Activated CD4-positive, alpha-beta T cell treated with anti-CD3 and anti-CD28 coated beads, Interleukin-10, Interleukin-2, amounts not matched to agents 100 ng/mL and 50 ng/mL, durations not matched to agents 16 hours and 8 hours (primary cell): ENCODE measurements around the gene RAB3IL1.

Experiments
- DNase-seq: peaks from one replicate; pipeline ENCODE4 v3.0.0-alpha.2; 2020

Gene RAB3IL1

DNA sequence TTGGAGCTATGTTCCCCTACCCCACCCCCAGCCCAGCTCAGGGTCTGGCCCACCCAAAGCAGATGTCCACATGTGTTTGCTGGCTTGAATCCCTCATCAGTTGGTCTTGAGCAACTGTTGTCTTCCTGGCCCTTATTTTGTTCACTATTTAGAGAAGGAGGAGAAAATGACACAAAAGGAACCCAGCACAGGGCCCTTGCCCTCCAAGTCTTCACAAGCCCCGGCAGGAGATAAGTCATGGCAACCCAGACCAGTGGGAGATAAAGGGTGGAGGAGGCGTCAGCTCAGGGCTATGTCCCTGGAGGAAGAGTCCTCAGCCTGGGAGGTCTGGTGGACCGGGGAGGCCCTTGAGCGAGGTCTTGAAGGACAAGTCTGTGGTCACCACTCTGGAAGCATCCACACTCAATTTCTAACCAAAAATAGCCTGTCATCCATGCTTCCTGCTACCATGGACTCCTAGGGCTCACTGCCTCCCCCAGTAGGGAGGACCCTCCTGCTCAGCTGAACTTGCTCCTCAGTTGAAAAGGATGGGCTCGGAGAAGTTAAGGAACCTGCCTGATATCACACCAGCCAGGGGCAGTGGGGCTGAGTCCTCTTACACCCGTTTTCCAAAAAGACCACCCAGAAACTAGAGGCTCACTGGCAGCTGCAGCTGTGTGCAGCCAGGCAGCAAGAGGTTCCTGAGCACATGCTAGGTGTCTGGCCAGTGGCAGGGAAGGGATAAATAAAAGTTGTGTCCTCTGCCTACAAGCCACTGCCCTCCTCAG is 1.8 kb upstream of the RAB3IL1 start:
- no peak for DNase-seq

DNA sequence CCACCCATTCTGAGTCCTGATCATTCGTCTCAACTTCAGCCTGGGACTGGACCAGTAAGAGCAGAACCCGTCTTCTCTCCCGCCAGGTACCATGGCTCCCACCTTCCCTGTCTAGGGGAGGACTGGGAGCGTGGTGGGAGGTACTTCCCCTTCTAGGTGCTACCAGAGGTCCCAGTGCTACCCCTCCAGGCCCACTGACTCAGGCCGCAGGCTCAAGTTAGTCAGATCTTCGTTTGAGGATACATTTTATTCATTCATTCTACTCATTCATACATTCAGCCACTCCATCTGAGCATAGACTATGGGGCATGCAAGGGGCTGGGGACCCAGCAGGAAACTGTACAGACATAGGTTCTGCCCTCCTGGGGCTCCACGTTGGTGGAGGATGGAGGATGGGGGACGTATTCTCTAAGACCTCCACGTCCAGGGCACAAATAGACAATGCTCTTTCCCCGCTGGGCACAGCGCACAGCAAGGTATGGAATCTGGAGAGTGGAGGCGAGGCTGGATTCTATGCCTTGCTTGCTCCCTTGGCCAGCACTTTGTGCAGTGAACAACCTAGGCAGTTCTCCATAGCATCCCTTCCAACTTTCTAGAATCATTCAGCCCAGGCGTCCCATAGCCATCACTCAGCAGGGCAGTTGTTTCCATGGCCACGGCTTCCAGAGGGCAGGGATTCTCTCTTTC is 1.0 kb upstream of the RAB3IL1 start:
- DNase-seq, result no peak

DNA sequence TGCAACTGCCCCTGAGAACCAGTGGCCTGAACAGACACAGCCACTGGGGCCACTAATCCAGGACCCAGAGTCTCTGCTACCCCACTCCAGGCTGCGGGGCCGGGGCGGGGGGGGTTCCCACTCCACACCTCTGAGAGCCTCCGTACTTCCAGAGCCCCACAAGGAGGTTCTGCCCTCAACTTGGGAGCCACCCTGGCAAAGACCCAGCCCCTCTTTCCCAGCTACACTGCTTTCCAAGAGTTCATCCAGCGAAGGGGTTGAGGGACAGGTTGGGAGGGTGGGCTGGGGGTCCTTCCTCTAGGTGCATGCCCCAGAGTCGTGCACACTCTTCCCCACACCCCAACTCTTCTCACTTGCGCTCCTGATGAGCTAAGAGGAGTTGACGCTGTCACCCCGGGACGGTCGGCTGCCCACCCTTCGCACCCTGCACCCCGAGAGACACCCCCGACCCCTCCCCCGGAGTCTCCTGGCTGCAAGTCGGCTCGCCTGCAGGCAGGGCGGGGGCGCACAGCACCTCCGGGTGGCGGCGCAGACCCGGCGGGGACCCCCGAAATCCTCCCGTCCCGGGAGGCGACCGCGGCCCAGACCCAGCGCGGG is 531 bp downstream of the RAB3IL1 start:
- no peak for DNase-seq

DNA sequence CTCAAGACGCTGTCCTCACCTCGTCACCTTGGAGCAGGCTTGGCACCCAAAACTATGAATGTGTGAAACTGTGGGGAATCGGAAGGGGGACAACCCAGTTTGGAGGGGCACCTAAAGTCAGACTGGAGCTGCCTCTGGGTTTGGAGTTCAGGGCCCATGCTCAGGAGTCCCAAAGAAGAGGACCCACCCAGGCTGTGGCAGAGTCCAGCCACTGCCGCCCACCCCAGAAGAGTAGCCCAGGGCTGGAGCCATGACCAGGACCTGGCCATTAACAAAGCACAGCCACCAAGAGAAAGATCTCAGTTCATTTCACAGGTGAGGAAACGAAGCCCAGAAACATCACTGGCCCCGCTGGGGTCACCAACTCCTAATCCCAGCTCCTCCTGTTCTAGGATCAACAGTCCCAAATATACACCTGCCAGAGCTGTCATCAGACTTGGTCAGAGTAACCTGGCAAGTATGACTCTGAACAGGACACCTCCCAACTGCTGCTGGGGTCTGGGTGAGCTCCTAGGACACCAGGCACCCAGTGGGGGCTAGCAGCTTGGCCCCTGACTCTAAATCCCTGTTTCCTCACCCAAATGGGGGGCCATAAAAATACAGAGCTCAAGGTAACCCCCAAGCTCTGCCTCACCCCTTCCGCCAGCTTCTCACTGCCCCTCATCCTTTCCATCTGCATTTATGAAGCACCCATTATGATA is 2.7 kb downstream of the RAB3IL1 start:
- DNase-seq, result no peak

DNA sequence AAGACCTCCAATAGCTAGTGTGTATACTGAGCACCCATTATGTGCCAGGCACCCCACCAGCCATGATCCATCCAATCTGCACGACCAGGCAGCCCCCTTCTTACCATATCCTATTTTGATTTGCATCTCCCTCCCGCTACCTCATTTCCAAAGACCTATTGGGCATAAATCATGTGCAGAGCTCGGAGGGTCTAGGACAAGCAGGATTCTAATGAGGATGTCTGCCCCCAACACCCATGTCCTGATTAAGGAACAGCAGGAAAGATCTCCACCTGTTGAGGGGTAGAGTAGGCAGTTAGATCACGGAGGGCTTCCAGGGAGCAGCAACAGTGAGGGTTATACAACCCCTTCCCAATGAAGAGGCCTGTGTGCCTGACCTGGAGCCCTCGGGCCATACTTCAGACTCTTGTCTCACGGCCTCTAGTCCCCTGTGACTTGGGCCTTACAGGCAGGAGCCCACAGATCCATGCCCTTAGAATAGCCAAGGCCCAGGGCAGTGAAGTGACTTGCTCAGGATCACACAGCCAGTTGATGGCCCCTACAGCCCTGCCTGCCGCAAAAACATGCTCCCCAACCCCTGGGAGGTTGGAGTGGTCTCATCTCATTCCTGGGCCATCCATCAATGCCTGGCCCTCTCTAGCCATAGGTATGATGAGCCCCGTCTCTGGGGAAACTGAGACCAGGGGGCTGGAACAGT is 3.5 kb downstream of the RAB3IL1 start:
- no peak for DNase-seq

DNA sequence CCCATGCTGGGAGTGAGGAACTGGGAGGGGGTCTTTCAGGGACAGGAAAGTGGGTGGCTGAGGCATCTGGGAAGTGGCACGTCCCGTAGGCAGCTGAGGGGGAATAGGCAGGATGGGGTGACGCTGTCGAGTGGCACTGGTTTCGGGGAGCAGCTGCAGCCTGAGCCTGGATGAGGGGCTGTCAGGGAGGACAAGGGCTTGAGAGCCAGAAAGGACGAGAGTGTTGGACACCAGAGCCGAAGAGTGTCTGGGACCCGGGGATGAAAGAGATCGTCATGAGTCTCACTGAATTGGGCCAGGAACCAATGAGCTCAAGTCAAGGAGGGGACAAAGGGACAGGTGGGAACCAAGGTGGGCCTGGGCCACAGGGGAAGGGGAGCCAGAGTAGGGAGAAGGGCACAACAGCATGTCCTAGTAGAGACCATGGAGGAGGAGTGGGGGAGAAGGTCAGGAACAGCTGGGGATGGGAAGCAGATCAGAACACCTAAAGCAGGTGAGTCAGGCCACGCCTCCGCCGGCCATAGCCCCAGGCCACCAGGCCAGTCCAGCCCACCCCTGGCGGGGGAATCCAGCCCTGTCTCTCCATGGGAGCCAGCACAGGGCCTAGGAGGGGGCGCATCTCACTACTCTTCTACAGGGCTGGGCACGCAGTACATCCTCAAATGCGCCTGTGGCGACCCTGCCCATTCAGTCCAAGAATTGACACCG is 4.2 kb downstream of the RAB3IL1 start:
- DNase-seq, result no peak

DNA sequence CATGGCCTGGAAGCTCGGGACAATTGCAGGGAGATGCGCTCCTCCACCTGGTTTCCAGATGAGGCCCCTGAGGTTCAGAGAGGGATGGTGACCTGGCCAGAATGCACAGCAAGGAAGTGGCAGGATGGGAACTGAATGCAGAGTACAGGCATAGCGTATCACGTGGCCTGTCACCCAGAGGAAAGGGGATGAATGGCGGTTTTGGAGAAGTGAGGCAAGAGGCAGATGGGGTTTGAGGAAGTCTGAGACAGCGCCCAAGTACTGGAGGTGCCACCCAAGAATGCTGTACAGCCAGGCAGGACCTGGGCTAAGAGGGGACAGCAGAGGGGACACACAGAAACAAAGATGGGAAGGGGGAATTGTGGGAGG is 4.9 kb downstream of the RAB3IL1 start:
- DNase-seq, result no peak

DNA sequence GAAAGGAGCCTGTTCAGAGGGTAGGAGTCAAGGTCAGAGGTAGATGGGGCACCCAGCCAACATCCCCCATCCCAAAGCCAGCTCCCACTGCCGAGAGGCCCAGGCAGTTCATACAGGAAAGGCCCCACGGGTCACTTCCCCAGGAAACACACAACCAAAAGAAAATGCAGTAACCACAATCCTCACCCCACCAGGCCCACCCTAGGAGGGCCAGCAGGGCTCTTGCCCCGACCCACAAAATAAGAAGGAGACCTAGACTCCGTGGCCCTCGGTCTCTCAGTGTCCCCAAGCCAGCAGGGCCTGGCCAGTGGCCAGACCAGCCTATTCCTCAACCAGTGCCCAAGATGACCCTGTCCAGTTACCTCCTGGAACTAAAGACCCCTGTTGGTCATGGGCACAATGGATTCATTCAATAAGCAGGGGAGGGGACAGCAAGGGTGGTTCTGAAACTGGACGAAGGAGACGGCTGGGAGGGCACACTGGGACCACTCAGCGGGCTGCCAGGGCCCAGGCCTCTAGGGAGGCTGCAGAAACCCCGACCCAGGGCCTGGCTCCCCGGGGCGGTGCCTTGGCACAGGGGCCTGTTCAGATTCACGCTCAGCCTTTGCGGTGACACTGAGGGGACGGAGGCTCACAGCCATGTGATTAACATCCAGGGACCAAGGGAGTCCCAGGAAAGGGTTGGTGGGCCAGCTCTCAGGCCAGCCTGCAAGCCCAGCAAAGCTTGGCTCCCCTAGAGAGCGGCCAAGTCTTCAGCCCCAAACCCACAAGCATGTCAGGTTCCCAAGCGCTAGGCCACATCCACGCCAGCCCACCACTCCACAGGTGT is 5.5 kb downstream of the RAB3IL1 start:
- DNase-seq, result no peak

DNA sequence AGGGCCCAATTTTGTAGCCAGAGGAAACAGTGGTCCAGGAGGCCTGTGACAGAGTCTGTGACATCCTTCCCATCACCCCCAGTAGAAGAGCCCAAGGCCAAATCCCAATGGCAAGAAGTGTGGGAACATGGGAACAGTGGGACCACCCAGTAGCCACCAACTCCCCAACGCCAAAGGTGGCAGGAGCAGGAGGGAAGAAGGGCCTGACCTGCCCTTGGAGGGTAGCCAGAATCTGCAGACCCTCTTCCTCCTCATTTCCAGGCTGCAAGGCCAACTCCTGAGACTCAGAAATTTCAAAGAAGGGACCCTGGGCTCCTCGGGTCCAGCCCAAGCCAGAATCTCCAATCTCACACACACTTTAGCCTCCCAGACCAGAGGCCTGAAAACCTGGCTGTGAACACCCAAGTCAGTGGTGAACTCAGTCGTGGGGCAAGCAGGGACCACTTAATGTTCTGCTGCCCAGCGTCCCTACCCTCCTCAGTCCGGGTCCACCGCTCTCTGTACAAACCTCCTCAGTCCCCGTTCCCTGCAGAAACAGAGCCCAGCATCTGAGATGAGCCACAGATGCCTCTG is 6.2 kb downstream of the RAB3IL1 start:
- no peak for DNase-seq

DNA sequence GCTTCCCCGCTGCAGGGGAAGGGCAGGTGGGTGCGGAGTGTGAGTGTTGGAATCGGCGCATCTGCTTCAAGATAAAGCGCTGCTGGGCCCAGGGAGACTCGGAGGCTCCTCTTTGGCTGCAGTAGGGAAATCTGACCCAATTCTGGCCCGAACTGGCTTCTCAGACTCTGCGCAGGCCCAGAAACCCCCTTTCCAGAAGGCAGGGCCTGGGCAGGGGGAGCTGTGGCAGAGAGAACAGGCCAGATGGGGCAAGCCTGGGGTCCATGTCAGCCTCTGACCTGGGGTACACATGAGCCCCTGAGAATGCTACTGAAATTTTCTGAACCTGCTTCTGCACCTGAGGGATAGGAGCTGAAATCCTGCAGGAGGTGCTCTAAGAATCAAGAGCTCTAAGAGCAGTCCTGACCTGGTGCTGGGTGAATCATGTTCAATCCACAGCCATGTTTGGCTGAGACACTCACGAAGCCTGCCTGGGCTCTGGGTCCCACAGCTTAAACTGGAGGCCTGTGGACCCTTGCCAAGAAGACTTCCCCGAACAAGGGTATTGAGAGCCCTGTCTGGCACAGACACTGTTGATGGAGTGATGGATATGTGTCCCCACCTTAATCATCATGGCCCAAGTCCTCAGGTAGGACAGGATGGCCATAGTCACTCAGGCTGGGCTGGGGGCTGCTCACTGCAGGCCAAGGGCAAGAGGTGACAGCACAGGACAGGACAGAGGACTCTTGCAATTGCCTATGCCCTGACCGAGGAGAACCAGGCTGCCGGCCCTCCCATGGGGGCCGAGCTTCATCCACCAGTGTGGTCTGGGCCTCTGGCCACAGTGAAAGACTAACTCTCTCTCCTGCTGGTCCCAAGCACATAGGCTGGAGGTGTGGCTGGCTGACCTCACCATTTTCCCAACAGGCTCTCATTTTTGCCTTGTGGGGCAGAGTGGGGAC is 6.9 kb downstream of the RAB3IL1 start:
- DNase-seq, result no peak

DNA sequence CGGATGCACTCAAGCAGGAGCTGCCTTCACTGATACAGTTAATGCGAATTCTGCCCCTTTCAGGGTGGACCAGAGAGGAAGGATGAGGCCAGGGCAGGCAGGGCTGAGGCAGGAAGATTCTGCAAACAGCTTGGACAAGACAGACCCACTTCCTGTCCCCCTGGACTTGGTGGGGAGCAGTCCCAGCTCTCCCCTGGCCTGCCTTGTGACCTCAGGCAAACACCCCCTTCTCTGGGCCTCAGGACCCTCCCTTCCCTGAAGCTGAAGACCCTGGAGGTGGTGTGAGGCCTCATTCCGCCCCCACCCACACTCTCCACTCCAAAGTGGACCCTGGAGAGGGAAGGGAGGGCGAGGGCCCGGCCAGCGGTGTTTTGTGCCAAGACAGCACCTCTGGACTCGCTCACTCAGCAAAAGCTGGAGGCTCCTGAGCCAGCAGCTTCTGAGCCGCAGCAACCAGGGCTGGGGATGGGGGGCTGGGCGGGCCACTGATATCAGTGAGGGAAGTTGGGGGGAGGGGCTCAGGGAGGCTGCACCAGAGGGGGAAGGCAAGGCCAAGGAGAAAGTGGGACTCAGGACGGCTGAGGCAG is 8.5 kb downstream of the RAB3IL1 start:
- DNase-seq, result no peak

DNA sequence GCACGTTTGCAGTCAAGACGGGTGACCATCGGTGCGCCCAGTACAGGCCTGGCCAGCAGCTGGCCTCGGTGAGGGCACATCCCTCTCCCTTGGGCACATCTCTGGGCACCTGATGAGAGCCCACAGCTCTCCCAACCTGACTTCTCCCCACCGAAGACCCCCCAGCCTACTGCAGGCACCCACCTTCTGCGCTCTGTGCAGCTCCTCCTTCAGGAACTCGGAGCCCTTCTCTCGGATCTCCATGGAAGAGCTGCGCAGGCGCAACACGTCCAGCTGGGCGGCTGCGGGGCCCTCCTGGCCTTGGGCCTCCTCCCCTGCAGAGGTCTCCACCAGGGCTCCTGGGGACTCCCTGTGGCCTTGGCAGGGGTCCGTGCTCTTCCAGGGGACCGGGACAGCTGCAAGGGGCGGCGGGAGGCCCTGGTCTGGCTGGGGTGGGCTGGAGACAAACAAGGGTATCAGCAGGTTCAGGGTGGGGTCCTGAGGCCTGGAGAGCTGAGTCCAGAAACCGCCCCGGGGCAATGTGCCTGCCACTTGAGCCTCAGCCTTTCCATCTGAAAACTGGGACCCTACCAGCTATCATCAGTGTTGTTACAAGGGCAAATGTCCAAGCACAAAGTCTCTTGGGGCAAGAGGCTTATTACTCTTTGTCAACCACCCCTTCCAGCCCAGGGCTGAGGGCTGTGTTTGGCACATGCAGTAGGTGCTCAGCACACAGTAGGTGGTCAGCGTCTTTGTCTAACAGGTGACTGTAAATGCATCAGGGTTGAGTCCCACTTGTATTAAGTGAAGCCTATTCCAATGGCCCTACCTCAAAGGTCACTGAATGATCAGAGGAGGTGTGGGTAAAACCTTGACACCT is 9.3 kb downstream of the RAB3IL1 start:
- no peak for DNase-seq

DNA sequence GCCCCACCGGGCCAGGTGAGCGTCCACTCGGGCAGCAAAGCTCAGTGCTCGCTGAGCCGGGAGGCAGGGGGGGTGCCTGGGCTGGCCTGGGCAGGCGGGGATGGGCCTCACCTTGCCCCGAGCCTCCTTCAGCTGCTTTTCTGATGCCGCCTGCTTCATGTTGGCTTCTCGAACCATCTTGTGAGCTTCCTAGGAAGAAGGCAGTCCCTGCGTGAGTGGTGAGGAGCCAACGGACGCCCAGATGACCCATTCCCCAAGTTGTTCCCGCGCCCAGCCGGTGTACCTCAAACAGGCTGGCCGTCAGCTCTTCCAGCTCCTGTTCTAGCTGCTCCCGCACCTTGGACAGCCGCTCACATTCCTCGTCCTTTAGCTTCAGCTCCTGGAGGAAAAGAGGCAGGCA is 10.1 kb downstream of the RAB3IL1 start:
- no peak for DNase-seq

DNA sequence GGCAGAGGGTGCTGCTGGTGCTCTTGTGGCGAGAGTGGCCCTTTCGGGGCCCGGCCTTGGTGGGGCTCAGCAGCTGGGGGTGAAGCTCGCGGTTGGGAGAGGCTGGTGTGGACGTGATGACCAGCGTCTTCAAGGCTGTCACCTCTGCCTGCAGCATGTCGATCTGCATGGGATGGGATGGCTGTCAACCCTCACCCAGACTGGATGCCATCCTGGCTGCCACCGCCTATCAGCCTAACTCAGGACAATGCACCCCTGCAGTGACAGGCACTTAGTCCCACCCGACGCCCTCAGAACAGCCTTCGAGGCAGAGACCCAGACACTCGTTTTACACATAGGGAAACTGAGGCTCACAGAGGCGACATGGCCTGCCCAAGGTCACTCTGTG is 10.8 kb downstream of the RAB3IL1 start:
- no peak for DNase-seq

DNA sequence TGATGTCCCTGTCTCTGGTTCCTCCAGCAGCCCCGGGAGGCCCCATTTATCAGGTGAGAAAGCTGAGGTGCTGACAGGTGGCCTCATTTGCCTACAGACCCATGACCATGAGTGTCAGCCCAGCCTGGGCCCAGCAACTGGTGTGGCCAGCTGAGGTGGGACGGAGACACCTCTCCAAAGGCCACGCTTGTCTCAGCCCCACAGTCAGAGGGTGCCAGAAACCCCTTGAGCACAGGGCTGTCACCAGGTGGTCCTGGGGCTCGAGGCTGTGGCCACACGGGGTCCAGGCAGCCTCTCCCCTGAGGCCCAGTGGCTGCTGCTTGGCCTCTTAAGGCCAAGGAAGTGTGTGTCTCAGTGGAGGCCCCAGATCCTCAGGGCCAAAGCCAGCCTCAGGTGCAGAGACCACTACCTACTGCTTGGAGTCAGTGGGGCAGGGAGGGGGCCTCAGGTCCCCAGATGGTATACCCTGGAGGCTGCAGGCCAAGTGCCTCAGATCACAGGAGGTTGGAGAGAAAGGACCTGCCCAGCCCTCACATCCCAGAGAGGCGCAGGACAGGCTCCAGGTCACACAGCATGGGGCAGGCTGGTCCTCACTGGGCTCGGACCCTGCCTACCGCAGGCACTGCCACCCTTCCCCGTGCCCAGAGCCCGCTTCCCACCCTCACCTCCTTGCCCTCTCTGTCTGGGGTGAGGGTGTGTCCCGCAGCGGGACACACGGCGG is 11.4 kb downstream of the RAB3IL1 start:
- no peak for DNase-seq

DNA sequence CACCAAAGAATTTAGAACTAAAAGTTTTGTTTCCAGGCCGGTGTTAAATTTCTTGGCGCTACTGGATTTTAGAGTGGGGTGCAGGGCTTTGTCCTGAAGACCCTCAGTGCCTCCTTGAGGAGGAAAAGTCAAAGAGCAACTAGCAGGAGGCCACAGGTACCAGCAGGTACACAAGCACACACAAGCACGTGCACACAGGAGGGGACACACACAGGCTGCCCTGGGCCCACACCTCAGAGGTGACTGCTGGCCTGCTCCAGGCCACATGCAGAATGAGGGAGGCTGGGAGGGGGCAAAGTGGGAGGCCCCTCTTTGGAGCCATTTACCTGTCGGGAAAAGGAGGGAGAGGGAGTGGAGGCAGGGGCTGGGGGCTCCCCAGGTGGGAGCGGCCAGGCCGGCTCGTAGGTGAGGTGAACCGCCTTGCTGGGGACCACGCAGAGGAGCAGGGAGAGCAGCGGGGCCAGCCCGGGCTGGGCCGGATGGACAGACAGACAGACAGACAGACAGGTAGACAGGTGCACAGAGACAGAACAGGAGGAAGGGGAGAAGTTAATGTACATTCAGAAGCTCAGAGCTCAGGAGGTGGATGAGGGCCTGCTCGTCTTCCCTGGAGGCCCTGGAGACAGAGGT is 12.2 kb downstream of the RAB3IL1 start:
- DNase-seq, result no peak

DNA sequence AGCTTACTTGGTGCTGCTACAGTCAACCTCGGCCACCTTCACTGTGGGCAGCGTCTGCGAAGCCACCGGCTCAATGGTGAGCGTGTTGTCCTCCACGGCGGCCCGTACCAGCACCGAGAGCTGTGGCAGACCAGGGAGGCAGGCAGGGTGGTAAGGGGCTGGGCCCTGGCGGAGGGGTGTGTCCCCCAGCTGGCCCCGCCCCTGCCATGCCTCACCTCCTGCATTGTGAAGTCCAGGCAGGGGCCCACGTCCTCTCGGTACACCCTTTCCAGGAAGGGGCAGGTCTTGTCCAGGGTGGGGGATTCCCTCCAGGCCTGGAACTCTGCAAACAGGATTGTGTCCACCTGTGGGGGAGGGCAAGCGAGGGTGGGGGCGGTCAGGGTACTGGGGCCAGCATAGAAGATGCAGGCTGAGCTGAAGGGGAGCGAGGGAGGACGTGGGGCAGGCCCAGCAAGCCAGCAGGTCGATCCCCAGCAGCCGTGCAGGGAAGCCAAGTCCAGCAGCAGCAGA is 12.8 kb downstream of the RAB3IL1 start:
- peak; percentile 19 for DNase-seq
